Subcutaneous adipose tissue (tissue), 4 donors: Measurements from ENCODE around the gene PAFAH2. TPM values are rescaled to one million over a fixed set of nuclear protein-coding genes. Genes with fewer than 3 reads are reported as not detected.

ENCODE experiments used
- total RNA-seq, 4 donors: library from RNA; depleted of rRNA; stranded (reverse); fragments of >200 nt; gene quantifications; one replicate each; pipeline ENCODE4 v1.1.0, GENCODE V29; 2016
- TF ChIP-seq, protein P1 (sequence below): fragments of 450-650 bp; IDR thresholded peaks from one replicate; pipeline ENCODE4 v1.5.1; 2016; ENCODE audit warnings: low read depth, mild to moderate bottlenecking, control low read depth, antibody characterized with exemption, moderate library complexity

PAFAH2 gene
- total RNA-seq, 4 donors from 2014 or later: 6.7 to 12.6 (median 9.1) TPM

DNA sequence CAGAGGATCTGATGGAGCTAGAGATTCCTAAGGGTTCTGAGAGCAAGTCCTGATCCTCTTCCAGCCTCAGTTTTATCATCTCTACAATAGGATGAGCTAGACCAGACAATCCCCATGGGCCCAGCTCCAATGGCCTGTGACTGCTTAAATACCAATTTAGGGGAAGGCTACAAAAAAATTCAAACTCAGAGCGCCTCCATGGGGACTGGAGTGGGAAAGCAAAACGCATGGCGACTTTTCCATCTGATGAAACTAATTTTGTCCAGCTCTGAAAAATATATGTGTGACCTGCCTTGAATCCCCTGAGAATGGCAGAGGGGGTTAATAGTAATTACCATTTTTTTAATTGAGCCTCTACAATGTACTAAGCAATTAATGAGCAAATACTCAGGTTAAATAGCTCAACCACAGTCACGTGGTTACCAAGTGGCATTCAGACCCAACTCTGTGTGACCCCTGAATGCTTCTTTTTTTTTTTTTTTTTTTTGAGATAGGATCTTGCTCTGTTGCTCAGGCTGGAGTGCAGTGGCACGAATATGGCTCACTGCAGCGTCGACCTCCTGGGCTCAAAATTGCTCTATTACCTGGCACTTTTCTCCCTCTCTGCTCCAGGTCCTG, 32.1 kb upstream of the PAFAH2 start:
- TF ChIP-seq, protein P1, sequence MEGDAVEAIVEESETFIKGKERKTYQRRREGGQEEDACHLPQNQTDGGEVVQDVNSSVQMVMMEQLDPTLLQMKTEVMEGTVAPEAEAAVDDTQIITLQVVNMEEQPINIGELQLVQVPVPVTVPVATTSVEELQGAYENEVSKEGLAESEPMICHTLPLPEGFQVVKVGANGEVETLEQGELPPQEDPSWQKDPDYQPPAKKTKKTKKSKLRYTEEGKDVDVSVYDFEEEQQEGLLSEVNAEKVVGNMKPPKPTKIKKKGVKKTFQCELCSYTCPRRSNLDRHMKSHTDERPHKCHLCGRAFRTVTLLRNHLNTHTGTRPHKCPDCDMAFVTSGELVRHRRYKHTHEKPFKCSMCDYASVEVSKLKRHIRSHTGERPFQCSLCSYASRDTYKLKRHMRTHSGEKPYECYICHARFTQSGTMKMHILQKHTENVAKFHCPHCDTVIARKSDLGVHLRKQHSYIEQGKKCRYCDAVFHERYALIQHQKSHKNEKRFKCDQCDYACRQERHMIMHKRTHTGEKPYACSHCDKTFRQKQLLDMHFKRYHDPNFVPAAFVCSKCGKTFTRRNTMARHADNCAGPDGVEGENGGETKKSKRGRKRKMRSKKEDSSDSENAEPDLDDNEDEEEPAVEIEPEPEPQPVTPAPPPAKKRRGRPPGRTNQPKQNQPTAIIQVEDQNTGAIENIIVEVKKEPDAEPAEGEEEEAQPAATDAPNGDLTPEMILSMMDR: no peak

DNA sequence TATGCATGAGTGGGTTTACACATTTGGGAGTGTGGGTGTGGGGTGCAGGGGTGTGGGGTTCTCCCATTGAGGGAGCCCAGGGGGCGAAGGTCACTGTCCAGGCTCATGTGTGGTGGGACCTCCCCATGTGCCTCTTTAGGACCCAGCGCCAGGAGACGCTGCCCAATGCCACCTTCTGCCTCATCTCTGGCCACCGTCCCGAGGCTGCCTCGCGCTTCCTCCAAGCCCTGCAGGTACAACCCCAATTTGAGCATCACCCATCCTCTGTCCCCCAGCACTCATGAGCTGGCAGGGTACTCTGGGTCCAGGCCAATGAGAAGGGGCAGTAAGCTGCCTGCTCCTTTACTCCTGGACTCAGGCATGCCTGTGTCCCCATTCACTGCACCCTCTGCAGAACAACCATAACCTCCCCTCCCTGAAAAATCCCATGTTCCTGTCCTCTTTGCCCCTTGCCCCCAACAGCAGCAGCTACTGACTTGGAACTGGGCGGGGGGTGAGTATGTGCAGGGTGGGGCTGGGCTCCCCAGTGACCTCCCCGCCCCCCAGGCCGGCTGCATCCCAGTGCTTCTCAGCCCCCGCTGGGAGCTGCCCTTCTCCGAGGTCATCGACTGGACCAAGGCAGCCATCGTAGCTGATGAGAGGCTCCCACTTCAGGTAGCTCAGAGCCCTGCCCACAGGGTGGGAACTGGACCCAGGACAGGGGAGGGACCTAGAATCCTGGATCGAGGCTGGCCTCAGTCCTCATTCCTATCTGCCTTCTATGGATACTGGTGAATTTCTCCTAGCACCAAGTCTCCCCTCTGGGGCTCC, 31.4 kb upstream of the PAFAH2 start:
- TF ChIP-seq, protein P1: no peak

DNA sequence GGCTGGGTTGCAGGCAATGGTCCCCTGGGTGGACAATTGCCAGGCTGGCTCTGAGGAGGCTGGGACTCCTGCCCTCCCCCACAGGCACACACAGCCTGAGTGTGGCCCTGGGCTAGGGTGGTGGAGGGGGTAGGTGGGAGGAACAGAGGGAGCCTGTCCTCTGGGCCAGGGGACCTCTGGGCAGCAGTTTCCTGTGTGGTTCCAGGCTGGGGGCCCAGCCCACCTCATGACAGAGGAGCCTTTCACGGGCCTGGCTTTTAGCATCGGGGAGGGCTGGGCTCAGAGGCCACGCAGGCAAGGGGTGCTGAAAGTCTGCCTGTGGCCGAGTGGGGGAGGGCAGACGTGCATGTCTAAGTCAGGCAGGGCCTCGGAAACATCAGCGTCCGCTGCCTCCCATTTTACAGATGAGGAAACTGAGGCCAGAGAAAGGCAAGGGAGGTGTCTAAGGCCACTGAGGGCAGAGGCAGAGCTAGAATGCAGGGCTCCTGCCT, 30.7 kb upstream of the PAFAH2 start:
- TF ChIP-seq, protein P1: no peak

DNA sequence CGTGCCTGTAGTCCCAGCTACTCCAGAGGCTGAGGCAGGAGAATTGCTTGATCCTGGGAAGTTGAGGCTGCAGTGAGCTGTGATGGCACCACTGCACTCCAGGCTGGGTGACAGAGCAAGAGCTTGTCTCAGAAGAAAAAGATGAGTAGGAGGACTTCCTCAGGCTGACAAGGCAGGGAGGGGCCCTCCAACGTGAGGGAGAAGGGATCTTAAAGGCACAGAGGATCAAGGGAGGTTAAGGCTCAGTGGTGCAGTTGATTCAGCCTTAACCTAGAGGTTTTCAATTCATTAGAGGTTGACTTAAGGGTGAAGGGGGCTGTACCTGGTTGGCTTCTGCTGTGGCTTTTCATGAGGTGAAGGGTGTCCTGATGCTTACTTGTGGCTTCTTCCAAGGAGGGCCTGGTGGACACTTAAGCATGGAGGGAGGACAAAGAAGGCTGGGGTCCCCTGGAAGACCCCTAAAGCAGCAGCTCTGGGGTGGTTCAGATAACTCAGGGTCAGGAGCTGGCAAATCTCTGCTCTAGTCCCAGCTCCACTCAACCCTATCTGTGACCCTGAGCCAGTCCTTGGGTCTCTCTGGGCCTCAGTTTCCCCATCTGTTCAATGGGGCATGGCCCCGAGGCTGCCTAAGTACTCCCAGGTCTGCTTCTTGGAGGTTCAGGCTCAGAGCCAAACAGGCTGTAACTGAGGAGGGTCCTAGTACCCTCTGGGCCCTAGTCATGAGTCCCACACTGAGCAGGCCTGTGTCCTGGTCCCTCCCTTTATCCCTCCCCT, 30.0 kb upstream of the PAFAH2 start:
- TF ChIP-seq, protein P1: no peak

DNA sequence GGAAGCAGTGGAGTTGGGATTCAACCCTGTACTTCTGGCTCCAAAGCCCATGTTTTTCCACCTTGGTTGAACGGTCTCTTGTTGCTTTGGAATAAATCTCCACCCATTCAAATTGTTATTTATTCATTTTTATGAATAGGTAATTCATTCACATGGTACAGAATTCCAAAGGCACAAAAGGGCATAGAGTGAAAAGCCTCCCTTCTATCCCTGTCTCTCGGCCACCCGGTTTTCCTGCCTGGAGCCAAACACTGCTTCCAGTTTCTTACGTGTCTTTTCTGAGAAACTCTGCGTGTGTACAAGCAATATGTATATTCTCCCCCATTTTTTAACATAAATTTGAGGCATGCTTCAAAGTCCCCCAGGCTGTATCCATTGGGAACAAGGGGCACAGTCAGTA, 27.7 kb upstream of the PAFAH2 start:
- TF ChIP-seq, protein P1: no peak

DNA sequence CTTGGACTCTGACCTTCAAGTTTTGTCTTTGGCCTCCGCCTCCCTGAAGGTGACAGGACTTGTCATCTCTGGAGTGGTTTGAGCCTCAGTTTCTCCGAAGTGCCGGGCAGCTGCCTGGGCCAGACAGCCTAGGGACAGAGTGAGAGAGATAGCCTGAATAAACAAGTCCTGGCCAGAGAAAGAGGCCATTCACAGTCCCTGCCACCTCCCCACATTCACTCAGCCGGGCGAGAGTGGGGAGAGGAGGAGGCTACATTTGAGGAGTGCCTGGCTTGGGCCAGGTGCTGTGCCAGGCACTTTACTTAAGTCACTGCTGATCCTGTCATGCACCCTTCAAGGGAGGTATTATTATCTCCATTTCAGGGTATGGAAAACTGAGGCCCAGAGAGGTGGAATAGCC, 27.2 kb upstream of the PAFAH2 start:
- TF ChIP-seq, protein P1: no peak

DNA sequence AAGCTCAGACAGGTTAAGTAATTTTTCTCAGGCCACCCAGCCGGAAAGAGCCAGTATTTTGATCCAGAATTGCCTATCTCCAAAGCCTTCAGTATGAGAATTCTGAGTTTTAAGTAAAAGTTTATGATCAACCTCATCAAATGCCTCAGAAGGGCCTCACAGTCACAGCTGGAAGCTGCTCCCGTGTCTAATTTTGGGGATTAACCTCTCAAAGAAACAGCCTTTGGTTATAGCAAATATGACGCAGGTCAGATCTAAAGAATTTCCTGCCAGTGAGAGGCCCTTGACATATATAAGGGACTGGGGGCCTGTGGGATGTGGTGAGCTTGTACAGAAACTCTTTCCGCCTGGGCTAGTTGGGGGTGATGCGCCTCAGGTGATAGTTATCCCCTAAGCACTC, 26.0 kb upstream of the PAFAH2 start:
- TF ChIP-seq, protein P1: no peak
